ENCODE data around the gene FAT4. TPM values are rescaled to one million over a fixed set of nuclear protein-coding genes. Genes with fewer than 3 reads are reported as not detected.

Gene FAT4
- total RNA-seq, 4 donors from 2014 or later: 1.8 to 8.6 (median 2.8) TPM

- DNase-seq (ENCODE audit: low spot score in 2 of 2): no peak
- WGBS, 2 donors: 87 to 94% methylated on average over 2 of the region's 2 CpGs
- TF ChIP-seq CTCF (IDR thresholded peaks at IDR 0.05) (no peak), POLR2A (IDR thresholded peaks at IDR 0.05) (no peak)
- intact Hi-C loops (cut with DNase I; ENCODE audit: low total_unique reads): no loop called here
- no peak overlapping the region for H3K4me3 ChIP-seq (ENCODE audit: low read depth, poor library complexity, severe bottlenecking)
Measured at GRCh38 chr4:125355791-125356190, 41.0 kb downstream of the FAT4 start.

DNA sequence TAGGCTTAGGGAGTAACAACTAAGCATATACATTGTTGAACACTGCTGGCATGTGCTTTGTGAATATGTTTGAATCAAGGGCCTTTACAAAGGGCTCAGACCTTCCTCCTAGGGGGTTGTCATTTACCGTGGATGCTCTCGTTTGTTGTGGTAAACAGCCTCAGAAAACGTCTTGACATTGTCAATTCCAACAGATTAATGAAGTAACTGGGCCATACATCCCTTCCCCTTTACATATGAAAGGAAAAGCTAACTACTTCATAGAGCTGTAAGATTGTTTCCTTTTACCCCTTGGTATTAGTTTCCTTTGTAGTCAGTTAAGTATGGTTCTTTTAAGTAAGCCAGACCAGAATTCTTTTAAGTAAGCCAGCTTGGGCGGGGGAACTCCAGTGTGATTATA is 42.9 kb downstream of the FAT4 start:
- 68 to 79% methylated on average over 4 of the region's 4 CpGs for WGBS, 2 donors
- DNase-seq (ENCODE audit: low spot score in 2 of 2): no peak
- TF ChIP-seq POLR2A (IDR thresholded peaks at IDR 0.05) (no peak), CTCF (IDR thresholded peaks at IDR 0.05) (no peak)
- intact Hi-C loops (cut with DNase I; ENCODE audit: low total_unique reads): no loop called here
- H3K4me3 ChIP-seq (ENCODE audit: low read depth, poor library complexity, severe bottlenecking): no peak overlapping the region

GRCh38 chr4:125358453-125358852 is 43.7 kb downstream of the FAT4 start:
- TF ChIP-seq POLR2A (IDR thresholded peaks at IDR 0.05): no peak
- TF ChIP-seq CTCF (IDR thresholded peaks at IDR 0.05): no peak
- DNase-seq (ENCODE audit: low spot score in 2 of 2): no peak
- 97% methylated on average over 6 of the region's 6 CpGs for WGBS, 2 donors
- intact Hi-C loops (cut with DNase I; ENCODE audit: low total_unique reads): no loop called here
- no peak overlapping the region for H3K4me3 ChIP-seq (ENCODE audit: low read depth, poor library complexity, severe bottlenecking)

GRCh38 chr4:125359363-125359762 is 44.6 kb downstream of the FAT4 start:
- no peak for DNase-seq (ENCODE audit: low spot score in 2 of 2)
- no peak overlapping the region for H3K4me3 ChIP-seq (ENCODE audit: low read depth, poor library complexity, severe bottlenecking)
- no peak for TF ChIP-seq CTCF (IDR thresholded peaks at IDR 0.05)
- no peak for TF ChIP-seq POLR2A (IDR thresholded peaks at IDR 0.05)
- intact Hi-C loops (cut with DNase I; ENCODE audit: low total_unique reads): no loop called here
- WGBS, 2 donors: 75 to 83% methylated on average over 3 of the region's 3 CpGs

- intact Hi-C loops (cut with DNase I; ENCODE audit: low total_unique reads): no loop called here
- no peak for DNase-seq (ENCODE audit: low spot score in 2 of 2)
- no peak overlapping the region for H3K4me3 ChIP-seq (ENCODE audit: low read depth, poor library complexity, severe bottlenecking)
- no peak for TF ChIP-seq POLR2A (IDR thresholded peaks at IDR 0.05)
- no peak for TF ChIP-seq CTCF (IDR thresholded peaks at IDR 0.05)
- WGBS, 2 donors: 58 to 64% methylated on average over 8 of the region's 8 CpGs
Measured at GRCh38 chr4:125359960-125360634, 45.3 kb downstream of the FAT4 start.

GRCh38 chr4:125360727-125361126 is 46.0 kb downstream of the FAT4 start:
- intact Hi-C loops (cut with DNase I; ENCODE audit: low total_unique reads): no loop called here
- TF ChIP-seq POLR2A (IDR thresholded peaks at IDR 0.05) (no peak), CTCF (IDR thresholded peaks at IDR 0.05) (no peak)
- DNase-seq (ENCODE audit: low spot score in 2 of 2): no peak
- H3K4me3 ChIP-seq (ENCODE audit: low read depth, poor library complexity, severe bottlenecking): no peak overlapping the region

All from lower leg skin (tissue), 4 donors.